ENCODE measurements around the gene TXNRD3. TPM values are rescaled to one million over a fixed set of nuclear protein-coding genes. Genes with fewer than 3 reads are reported as not detected.

The TXNRD3 gene
- total RNA-seq, 2 donors from 2014 or later, result 3.6 to 7.5 TPM

DNA sequence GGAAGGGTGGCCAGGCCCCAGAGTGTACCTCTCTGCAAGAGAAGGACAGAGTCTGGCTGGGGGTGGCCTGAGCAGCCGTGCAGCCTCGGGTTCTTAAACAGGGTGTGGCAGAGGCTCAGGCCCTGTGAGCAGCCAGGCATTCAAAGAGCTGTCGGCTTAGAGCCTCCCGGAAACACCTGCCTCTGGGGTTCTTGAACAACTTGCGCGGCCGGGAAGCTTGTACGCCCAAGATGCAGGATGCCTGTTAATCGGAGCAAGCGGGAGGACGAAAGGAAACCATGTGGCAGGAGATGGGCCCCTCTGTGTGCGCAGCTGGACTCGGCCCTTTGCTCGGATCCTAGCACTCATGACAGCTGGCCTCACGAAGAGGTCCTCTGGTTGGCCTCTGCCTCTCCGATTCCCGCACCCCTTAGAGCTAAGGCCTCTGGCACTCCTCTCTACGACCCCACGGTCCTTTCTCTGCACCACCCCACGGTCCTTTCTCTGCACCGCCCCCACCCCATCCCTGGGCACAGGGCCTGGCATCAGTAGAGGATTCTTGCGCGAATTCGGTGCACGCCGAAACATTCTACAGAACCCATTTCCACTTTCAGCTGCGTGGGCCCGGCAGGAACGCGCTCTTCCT, 23.9 kb upstream of the TXNRD3 start:
- peak overlapping the region in 1 of 2 donors; percentile 43 for H3K9ac ChIP-seq (ENCODE audit: low read depth in 2 of 2, low read length in 2 of 2)
- no peaks in the 10 kb centered on the region for H3K4me1 ChIP-seq
- H3K27ac ChIP-seq, result no peak overlapping the region
- DNase-seq, result peak; percentile 18
- no peaks in the 10 kb centered on the region for H3K36me3 ChIP-seq
- no peak overlapping the region for H3K4me3 ChIP-seq
- H3K27me3 ChIP-seq, result no peaks in the 10 kb centered on the region
- no peaks in the 10 kb centered on the region for H3K9me3 ChIP-seq
- intact Hi-C loops (cut with DNase I), result loop anchor here (10.0 kb wide), 2 partner anchors 496 to 866 kb away; no protein-coding TSS in a partner anchor
- TF ChIP-seq, protein P1, sequence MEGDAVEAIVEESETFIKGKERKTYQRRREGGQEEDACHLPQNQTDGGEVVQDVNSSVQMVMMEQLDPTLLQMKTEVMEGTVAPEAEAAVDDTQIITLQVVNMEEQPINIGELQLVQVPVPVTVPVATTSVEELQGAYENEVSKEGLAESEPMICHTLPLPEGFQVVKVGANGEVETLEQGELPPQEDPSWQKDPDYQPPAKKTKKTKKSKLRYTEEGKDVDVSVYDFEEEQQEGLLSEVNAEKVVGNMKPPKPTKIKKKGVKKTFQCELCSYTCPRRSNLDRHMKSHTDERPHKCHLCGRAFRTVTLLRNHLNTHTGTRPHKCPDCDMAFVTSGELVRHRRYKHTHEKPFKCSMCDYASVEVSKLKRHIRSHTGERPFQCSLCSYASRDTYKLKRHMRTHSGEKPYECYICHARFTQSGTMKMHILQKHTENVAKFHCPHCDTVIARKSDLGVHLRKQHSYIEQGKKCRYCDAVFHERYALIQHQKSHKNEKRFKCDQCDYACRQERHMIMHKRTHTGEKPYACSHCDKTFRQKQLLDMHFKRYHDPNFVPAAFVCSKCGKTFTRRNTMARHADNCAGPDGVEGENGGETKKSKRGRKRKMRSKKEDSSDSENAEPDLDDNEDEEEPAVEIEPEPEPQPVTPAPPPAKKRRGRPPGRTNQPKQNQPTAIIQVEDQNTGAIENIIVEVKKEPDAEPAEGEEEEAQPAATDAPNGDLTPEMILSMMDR (IDR thresholded peaks at IDR 0.05), result no peak

GRCh38 chr3:126677862-126678503, 23.1 kb upstream of the TXNRD3 start:
- intact Hi-C loops (cut with DNase I), result loop anchor here (10.0 kb wide), 2 partner anchors 497 to 867 kb away; no protein-coding TSS in a partner anchor
- TF ChIP-seq, protein P1 (IDR thresholded peaks at IDR 0.05), result no peak

GRCh38 chr3:126676919-126677705, 22.2 kb upstream of the TXNRD3 start:
- TF ChIP-seq, protein P1 (IDR thresholded peaks at IDR 0.05), result no peak
- Histone ChIP-seq H3K27me3 (no peaks in the 10 kb centered on the region), H3K4me1 (no peaks in the 10 kb centered on the region), H3K27ac (no peak overlapping the region), H3K4me3 (no peak overlapping the region), H3K9me3 (no peaks in the 10 kb centered on the region), H3K36me3 (no peaks in the 10 kb centered on the region), H3K9ac (ENCODE audit: low read depth in 2 of 2, low read length in 2 of 2) (no peak overlapping the region)
- intact Hi-C loops (cut with DNase I), result loop anchor here (10.0 kb wide), 2 partner anchors 498 to 868 kb away; no protein-coding TSS in a partner anchor
- DNase-seq, result no peak

More at GRCh38 chr3:126677862-126678503, 23.1 kb upstream of the TXNRD3 start:
- Histone ChIP-seq H3K9me3 (no peaks in the 10 kb centered on the region), H3K9ac (ENCODE audit: low read depth in 2 of 2, low read length in 2 of 2) (no peak overlapping the region), H3K4me1 (no peaks in the 10 kb centered on the region), H3K27me3 (no peaks in the 10 kb centered on the region), H3K36me3 (no peaks in the 10 kb centered on the region), H3K4me3 (no peak overlapping the region), H3K27ac (no peak overlapping the region)
- DNase-seq, result no peak

DNA sequence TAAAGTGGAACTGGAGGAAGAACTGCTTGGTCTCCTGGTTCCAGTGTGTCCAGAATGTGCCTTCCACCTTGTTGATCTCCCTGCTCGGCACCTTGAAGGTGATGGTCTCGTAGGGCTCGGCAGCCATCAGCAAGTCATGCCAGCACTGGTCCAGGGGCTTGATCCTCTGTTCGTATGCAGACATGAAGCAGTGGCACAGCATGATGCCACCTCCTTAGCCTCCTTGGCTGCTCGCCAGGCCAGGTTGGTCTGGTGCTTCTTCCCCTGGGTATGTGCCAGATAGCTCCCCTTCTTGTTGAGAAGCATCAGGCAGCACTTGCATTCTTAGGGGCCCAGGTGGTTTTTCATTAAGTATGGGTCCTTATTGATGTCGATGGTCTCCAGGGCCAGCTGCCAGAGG, 17.8 kb upstream of the TXNRD3 start:
- Histone ChIP-seq H3K27ac (no peak overlapping the region), H3K9ac (ENCODE audit: low read depth in 2 of 2, low read length in 2 of 2) (no peak overlapping the region), H3K9me3 (no peaks in the 10 kb centered on the region), H3K27me3 (no peaks in the 10 kb centered on the region), H3K4me3 (no peak overlapping the region), H3K36me3 (no peaks in the 10 kb centered on the region), H3K4me1 (no peaks in the 10 kb centered on the region)
- TF ChIP-seq, protein P1 (IDR thresholded peaks at IDR 0.05), result no peak
- no peak for DNase-seq
- intact Hi-C loops (cut with DNase I), result loop anchor here (10.0 kb wide), 2 partner anchors 502 to 872 kb away; no protein-coding TSS in a partner anchor

- H3K9ac ChIP-seq (ENCODE audit: low read depth in 2 of 2, low read length in 2 of 2), result no peak overlapping the region
- intact Hi-C loops (cut with DNase I), result loop anchor here (10.0 kb wide), 2 partner anchors 502 to 872 kb away; no protein-coding TSS in a partner anchor
- peak; percentile 11 for DNase-seq
- H3K4me1 ChIP-seq, result no peaks in the 10 kb centered on the region
- TF ChIP-seq, protein P1 (IDR thresholded peaks at IDR 0.05), result no peak
- H3K36me3 ChIP-seq, result no peaks in the 10 kb centered on the region
- no peaks in the 10 kb centered on the region for H3K27me3 ChIP-seq
- H3K9me3 ChIP-seq, result no peaks in the 10 kb centered on the region
- no peak overlapping the region for H3K4me3 ChIP-seq
- H3K27ac ChIP-seq, result no peak overlapping the region
Measured at GRCh38 chr3:126672340-126672739, 17.4 kb upstream of the TXNRD3 start.

Data from colonic mucosa (tissue), 4 donors.